Esophagus muscularis mucosa (tissue), 4 donors: Measurements from ENCODE around the gene UVRAG.

Source experiments
- CTCF ChIP-seq, 3 experiments: fragments of 200-600 bp in 2 of 3; fragments of 450-650 bp in 1 of 3; sonication (generic) in 2 of 3; IDR thresholded peaks; one replicate each; pipeline ENCODE4 v1.5.1; 2017 to 2019; ENCODE audit warnings: antibody characterized with exemption in 3 of 3, mild to moderate bottlenecking in 2 of 3, moderate library complexity in 1 of 3
- EP300 ChIP-seq: sonication (generic); formaldehyde crosslinking; IDR thresholded peaks from one replicate; pipeline ENCODE4 v1.6.1; 2017; ENCODE audit warnings: antibody characterized with exemption
- POLR2A ChIP-seq: fragments of 450-650 bp; IDR thresholded peaks from one replicate; pipeline ENCODE4 v1.6.1; 2017; ENCODE audit warnings: antibody characterized with exemption, moderate library complexity, mild to moderate bottlenecking, low read depth
- POLR2AphosphoS5 ChIP-seq, 2 donors: sonication (generic); formaldehyde crosslinking; IDR thresholded peaks; one replicate each; pipeline ENCODE4 v1.6.1; 2017; ENCODE audit warnings: antibody characterized with exemption in 2 of 2

DNA sequence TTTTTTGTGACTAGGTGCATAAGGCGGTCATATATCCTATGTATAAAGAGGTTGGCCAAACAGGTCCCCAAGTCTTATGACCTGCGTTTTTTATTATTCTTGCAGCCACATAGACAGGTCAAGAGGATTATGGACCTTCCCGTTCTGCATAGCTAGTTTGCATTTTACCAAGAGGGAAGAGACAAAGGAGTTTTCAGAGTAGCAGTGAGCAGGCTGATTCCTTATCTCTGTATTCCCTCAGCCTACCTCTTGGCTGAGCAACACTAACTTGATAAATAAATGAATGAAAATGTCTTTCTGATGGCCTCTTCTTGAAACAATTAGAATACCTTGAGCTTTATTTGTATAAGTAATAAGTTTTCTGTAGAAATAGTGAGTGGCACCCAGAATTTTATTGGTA, 210.8 kb downstream of the UVRAG start:
- TF ChIP-seq EP300 = no peak
- no peak for TF ChIP-seq POLR2A
- TF ChIP-seq CTCF (IDR thresholded peaks at IDR 0.05) = no peak
- no peak for TF ChIP-seq POLR2AphosphoS5 (IDR thresholded peaks at IDR 0.05)
